GM18517 (cell line): ENCODE measurements around the gene IRF8.
"Not testable (repeated sequence)": the region's sequence is repeated elsewhere in the genome, so short reads cannot be mapped to it uniquely, and the experiment has no call there.

Source experiments
- ATAC-seq: cut with Tn5 transposase; IDR thresholded peaks from one replicate; pipeline ENCODE4 v1.9.1; 2021; ENCODE audit warnings: mild to moderate bottlenecking, moderate library complexity; ENCODE audit not compliant: unreplicated experiment

Gene IRF8

DNA sequence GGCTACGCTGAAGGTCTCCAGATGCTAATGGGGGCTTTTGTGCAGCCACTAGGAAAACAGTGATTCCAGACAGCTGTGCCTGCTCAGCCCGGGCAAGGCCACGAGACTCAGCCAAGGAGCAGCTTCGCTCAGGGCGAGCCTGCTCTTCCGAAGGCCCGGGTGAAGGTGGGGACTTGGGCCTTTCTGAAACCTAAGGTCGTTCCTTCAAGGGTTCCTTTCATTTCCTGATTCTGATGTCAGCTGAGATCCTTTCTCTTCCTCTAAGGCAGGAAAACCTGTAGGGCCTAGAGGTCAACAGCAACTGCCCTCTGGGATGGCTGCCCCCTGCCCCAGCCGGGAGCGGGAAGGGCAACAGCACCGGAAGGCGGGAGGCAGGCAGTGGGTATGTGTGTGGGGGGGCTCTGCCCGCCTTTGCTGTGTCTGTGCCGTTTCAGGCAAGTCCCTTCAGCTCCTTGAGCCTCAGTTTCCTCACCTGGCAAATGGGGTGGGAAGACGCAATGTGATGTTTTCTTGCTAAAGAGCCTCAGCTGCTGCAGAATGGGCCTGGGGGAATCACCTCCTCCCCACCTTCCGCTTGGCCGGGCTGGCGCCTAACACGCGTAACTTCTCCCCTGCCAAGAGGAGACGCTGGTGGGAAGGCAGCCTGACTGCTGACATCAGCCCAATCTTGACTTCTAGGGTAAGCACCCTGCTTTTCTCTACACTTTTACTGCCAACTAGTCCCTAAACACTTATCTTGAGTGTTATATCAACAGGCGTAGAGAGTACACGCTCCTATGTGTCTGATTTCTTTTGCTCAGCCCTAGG, 32.8 kb downstream of the IRF8 start:
- no peak for ATAC-seq

DNA sequence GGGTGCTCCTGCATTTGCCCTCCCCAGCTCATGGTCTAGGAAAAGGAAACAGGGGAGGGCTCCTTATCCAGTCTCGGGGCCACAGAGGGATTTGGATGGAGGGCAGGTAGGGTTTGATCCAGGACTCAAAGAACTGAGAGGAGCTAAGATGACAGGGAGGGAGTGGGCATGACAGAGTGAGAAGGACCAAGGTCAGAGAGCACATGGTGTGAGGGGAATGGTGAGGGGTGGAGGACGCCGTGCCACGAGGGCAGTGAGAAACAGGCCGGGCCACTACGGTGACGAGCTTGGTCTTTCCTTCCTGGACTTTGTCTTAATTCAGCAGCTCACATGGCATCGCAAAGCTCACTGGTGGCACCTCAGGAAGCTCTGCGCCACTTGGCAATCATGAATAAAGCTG, 35.2 kb downstream of the IRF8 start:
- ATAC-seq: no peak

DNA sequence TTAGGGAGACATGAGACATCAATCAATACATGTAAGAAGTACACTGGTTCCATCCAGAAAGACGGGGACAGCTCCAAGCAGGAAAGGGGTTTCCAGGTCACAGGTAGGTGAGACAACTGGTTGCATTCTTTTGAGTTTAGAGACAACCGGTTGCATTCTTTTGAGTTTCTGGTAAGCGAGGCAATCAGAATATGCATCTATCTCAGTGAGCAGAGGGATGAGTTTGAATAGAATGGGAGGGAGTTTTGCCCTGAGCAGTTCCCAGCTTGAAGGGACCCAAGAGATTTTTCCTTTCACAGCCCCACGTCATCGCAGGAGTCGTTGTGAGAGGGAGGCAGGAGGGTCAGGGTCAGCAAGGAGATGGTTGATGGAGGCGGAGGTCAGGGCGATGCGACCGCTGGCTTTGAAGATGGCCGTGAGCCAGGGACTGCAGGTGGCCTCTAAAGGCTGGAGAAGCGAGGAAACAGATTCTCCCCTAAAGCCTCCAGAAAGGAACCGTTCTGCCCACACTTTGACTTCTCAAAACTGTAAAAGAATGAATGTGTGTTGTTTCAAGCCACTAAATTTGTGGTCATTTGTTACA, 36.5 kb downstream of the IRF8 start:
- ATAC-seq: no peak

DNA sequence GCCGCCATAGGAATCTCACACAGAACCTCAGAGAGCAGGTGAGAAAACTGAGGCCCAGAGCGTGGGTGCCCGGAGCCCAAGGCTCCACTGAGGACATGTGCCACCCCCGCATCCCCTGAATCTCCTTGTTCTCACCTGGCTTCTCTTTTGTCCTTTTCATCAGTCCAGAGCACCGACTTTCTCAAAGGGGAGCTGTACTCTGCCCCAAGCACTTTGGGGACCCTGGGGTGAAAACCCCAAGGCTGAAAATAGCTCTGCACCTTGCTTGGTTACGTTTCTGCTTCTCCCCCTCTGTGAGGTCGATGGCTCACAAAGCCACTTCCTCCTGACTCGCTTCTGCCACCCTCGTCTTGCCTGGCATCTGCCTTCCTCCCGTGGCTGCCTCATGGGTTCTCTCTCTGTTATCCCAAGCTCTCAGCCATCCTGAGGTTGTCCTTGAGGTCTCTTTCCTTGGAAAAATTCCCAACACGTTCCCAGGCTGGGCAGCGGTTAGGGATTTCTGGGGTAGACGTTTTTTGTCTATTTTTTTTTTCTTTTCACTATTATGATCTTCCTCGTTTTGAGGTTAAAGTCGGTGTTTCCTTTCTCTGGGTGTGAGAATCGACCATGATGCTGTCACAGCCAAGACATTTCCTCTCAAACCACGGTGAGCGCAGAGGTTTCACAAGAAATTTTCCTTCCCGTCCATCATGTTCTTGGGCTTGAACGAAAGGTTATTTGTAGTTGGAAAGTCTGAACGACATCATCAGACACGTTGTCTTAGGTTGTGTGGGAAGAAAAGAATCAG, 37.2 kb downstream of the IRF8 start:
- ATAC-seq: peak; percentile 71

DNA sequence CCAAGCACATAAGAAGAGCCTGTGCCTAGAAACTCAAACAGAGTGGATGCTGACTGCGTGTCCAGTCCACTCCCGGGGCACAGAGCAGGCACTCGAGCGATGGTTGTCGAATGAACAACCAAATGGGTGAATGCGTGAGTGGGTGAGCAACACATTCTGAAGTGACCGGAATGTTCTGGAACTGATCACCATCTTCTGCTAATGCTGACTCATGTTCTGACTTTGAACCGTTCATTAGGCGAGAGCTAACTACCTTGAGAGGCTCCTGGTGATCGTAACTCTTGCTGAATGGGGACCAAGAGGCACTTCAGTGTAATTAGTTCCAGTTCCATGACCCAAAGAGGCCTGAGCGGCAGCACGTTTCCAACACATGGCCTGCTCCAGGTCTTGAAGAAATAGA, 37.9 kb downstream of the IRF8 start:
- no peak for ATAC-seq

DNA sequence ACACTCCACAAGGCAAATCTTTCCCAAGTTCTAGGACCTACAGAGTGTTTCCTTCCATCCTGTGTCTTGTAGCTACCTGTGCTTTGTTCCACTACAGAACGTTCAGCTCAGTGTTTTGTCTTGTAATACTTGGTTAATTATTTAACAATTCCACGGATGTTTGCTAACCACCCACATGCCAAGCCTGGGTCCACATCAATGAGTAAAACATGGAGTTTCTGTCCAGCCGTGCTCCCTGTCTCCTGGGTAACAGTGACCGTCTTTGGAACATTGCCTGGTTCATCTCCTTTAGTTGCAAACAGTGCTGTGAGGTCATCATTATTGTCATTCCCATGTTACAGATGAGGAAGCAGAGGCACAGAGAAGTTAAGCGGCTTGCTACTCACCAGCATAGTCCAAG, 41.3 kb downstream of the IRF8 start:
- no peak for ATAC-seq

DNA sequence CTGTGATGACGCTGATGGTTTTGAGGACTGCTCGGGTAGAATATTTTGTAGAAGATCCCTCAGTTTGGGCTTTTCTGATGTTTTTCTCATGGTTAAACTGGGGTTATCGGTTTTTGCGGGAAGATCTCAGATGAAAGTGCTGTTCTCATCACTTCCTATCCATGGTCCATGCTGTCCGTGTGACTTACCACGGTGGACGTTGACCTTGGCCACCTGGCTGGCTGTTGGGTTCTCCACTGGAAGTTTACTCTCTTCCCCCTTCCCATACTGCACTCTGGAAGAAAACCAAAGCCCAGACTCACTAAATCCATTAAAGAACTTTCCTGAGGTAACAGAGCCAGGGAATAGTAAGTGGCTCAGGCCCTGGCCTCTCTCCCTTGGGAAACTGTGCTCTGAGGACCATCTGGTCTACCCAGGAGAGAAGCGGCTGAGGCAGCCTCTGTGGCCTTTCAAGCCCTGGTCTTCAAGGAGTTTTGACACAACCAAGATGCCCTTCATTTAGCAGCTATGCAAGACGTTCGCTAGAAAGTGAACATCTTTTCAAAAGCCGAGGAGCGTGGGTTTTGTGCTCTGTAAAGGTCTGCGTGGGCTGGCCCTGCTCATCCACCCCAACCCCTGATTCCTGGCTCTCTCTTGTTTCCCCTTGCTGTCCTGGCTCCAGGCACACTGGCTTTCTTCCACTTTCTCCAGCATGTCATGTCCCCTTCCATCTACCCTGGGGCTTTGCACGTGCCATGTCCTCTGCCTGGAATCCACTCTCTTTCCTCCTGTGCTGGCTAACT, 43.1 kb downstream of the IRF8 start:
- no peak for ATAC-seq

DNA sequence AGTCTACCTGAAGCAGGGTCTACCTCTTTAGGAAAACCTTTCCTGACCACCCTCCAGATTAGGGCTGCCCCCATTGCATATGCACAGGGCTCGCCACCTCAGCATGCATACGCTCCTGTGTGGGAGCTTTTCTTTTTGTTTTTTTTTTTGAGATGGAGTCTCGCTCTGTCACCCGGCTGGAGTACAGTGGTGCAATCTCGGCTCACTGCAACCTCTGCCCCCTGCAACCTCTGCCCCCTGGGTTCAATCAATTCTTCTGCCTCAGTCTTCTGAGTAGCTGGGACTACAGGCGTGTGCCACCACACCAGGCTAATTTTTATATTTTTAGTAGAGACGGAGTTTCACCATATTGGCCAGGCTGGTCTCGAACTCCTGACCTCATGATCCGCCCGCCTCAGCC, 43.7 kb downstream of the IRF8 start:
- ATAC-seq: not testable (repeated sequence)

DNA sequence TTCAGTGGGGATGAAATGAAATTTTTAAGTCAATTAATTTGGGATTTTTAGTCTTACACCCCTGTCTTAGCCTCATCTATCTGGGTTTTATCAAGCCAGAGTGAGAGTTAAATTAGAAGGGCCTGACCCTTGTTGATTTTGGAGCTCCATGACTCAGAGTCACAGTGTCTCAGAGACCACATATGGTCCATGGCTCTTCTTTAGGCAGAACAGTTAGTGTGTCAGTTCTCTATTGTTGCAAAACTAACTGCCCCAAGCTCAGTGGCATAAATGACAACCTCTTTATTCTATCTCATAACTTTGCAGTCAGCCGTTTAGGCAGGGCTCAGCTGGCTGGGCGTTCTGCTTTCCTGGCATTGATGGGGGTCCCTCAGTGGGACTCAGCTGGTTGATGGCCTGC, 44.7 kb downstream of the IRF8 start:
- no peak for ATAC-seq

DNA sequence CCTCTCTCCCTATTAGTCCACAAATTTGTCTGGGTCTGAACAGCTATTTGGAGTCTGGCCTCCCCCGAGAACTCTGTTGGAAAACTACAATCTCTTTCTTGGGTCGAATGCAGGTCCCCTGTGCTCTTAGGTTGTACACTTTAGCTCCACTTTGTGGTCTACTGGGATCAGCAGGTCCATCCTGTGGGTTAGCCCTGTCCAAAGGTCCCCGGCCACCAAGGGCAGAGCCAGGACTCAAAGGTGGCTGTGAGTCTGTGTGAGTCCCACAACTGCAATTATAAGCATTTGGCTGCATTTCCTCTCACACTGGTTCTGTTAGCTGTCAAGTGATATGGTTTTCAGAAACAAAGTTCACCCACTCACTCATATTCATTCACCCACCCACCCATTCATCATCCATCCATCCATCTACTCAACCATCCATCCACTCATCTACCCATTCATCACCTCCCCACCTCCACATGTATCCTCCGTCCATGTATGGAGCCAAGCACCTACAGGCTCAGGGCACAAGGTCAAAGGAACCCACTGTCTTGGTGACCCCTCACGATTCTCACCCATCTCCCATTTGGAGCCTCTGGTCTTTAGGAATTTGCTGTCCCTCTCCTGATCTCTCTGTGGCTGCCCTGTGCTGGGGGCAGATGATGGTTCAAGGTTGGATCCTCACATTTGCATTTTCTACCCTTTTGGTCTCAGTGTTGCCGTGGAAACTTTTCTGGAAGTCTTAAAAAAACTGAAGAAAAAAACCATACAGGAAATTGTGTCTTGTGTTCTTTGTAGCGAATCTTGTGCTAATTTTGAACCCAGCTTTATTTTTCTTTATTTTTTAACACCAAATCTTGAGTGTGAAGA, 45.8 kb downstream of the IRF8 start:
- no peak for ATAC-seq

DNA sequence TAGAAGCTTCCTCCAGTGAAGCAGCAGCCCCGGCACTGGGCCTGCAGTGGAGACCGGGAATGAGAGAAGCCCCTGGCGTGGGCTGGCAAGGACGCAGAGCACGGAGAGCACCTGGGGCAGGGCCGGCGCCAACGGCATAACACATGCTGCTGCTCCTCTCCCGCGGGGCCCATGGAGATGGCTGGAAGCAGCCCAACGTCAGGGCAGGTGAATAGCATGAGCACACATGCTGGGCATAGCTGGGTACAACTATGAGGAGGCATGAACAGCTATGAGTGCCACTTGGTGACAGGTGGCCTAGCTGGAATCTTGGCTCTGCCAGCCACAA, 46.4 kb downstream of the IRF8 start:
- no peak for ATAC-seq

DNA sequence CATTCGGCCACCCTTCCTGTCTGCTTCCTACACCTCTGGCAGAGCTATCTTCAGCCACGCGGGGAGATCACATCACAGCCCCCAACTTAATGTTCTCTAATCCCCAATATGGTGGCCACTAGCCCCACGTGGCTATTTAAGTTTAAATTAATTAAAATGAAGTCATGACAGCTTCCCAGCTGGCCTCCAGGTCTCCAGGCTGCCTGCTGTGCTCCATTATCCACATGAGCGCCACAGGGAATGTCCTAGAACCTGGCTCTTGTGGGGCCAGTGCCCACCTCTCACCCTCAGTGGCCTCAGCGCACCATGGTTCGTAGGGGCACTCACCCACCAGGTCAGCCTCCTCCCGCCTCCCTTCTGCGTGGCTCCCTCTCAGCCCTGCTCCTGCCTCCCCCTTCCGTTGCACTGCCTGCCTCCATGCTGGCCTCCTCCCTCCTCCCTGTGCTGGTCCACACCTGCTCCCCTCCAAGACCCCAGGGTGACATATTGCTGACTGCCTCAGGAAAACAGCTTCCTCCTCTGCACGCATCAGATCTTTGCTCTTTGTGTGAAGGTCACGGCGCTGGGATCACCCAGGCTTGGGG, 47.7 kb downstream of the IRF8 start:
- ATAC-seq: no peak

DNA sequence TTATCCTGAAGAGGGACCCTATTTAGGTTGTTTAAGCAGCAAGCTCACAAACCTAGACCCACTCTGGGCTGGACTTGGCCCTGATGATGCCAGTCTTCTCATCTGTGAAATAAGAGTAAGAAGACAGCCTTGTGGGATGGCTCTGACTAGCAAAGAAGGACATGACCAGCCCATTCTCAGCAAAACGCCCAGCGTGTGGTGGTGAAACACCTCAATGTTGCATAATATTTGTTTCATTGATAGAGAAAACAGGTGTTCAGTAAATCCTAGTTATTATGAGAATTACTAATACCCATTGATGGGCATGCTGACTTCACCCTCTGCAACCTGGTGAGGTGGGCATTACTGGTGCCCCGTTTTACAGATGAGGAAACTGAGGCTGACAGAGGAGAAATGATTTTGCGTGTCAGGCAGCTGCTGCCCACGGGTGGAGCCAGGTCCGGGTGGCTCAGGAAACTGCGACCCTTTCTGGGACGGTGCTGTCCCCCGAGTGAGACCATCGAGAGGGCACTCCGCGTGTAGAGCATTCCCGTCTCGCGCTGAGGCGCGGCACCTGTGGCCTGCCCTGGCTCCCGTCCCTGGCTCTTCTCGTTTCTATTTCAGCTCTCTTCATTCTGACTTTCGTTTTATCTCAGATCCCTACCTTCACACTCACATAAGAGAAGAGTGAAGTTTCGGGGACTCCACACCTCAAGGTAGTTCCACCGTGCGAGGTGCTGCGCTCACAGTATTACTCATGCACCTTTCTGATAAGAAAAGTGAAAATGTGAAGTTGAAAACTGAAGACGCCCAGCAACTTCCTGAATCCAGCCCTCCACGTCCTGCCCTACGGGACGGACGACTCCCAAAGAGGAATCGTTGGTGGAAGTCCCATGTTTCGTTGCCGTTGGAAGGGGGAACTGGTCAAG, 48.5 kb downstream of the IRF8 start:
- ATAC-seq: peak; percentile 64

DNA sequence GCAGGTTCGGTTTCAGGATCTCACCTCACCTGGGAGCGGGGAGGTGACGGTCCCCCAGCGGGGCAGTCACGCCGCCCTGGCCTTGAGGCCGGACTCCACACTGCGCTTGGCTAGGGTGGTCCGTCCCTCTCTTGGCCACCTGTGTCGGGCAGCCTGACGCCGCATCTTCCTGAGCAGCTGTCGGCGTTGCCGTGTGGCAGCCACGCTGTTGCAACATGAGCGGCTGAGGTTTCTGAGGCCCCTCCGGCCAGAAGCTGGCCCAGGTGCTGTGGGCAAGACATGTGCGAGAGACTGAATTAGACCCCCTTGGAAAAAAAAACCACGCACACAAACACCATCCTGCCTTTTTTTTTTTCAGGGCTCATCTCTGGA, 49.2 kb downstream of the IRF8 start:
- peak; percentile 19 for ATAC-seq

DNA sequence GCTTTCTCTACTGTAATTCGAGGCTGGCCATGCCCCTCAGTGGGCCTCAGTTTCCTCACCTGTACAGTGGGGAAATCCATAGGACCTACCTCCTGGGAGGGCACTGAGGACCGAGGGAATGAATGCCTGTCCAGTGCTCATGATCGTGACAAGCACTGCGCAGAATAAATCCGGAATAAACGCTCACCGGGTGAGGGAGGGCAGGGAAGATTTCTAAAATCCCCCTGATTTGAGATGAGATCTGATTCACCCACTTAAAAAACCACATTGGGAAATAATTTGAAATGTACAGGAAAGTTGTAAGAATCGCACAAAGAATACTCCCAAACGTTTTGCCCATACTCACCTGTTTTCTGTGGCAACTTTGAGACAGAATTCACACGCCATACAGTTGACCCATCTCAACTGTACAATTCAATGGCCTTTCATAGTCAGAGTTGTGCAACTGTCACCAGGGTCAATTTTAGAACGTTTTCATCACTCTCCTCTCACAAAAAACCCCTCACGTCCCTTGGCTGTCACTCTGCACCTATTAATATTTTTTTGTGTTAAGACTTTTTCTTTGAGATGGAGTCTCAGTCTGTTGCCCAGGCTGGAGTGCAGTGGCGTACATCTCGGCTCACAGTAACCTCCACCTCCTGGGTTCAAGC, 49.8 kb downstream of the IRF8 start:
- no peak for ATAC-seq

DNA sequence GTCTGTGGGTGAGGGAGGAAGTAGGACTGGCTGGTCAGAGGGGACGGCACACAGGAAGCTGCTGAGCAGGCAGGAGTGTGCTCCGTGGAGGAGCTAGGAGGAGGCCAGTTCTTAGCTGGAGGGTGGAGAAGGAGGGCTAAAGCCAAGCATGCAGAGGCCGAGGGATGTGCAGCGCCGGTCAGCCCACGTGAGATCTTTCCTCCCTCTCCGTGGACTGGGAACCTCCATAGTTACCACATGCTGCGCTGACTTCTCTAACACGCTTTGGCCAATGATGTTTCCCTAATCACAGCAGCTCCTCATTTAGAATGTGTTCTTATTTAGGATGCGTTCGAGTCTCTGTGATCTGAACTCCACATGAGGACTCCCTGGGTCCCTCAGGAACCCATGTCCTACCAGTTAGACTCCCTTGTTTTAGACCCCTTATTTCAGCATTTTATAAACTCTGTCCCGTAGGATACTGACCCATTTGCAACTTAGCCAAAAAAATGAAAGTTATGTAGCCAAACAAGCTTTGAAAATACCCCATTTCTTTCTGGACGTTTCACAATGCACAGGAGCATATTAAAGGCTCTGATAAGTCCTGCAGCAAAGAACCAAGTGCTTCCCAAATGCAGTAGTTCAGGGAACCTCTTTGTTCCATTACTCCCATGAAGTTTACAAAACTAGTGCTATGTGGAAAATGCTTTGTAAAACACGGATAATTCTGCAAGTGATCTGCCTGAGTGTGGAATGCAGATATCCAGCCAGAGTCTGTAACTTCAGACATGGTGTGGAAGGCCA, 51.4 kb downstream of the IRF8 start:
- no peak for ATAC-seq

DNA sequence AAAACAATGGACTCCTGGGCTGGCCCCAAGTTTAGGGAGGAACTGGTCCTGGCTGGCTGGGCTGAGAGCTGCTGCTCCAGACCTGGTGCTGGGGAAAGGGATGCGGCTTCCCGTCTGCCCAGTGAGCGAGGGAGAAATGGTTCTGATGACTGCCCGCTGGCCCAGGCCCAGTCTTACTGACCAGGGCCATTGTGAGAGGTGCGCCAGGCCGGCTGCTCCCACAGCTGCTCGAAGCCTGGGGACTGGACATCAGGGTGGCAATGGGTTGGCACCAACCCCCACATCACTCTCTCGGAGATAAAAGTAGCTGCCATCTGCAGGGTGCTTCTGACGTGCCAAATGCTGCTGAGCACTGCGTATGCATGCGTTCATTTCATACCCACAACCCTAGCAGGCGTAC, 53.2 kb downstream of the IRF8 start:
- no peak for ATAC-seq

DNA sequence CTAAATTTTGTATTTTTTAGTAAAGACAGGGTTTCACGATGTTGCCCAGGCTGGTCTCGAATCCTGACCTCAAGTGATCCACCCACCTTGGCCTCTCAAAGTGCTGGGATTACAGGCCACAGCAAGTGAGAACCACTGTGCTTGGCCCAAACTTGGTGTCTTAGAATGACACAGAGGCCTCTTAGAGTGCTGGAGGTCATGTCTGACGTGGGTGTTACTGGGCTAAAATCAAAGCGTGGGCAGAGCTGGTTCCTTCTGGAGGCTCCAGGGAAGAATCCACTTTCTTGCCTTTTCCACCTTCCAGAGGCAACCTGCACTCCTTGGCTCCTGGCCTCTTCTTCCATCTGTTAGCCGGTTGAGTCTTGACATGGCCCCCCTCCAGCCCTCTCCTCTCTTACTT, 53.8 kb downstream of the IRF8 start:
- no peak for ATAC-seq
